Immature natural killer cell (primary cell): ENCODE measurements around the gene PDSS2. TPM values are rescaled to one million over a fixed set of nuclear protein-coding genes. Genes with fewer than 3 reads are reported as not detected.
"Not testable (repeated sequence)": the region's sequence is repeated elsewhere in the genome, so short reads cannot be mapped to it uniquely, and the experiment has no call there.

ENCODE experiments used
- DNase-seq, 3 donors: peaks; one replicate each; pipeline ENCODE4 v3.0.0; 2022; ENCODE audit warnings: mixed read lengths in 1 of 3
- H3K27ac Mint-ChIP-seq, 6 donors: one replicate each; pipeline ENCODE4 v1.8.0; 2020; ENCODE audit warnings: mixed read lengths in 6 of 6, mild to moderate bottlenecking in 5 of 6, inconsistent platforms in 4 of 6, moderate library complexity in 3 of 6
- H3K27me3 Mint-ChIP-seq, 3 donors: one replicate each; pipeline ENCODE4 v1.8.0; 2020 to 2021; ENCODE audit warnings: low read depth in 3 of 3, mild to moderate bottlenecking in 3 of 3, mixed read lengths in 3 of 3, moderate library complexity in 3 of 3, inconsistent platforms in 1 of 3
- H3K36me3 Mint-ChIP-seq, 3 donors: one replicate each; pipeline ENCODE4 v1.8.0; 2020; ENCODE audit warnings: mixed read lengths in 3 of 3, inconsistent platforms in 2 of 3, mild to moderate bottlenecking in 2 of 3
- H3K4me1 Mint-ChIP-seq, 2 donors: one replicate each; pipeline ENCODE4 v1.8.0; 2020; ENCODE audit warnings: inconsistent platforms in 2 of 2, mild to moderate bottlenecking in 2 of 2, mixed read lengths in 2 of 2, moderate library complexity in 1 of 2
- H3K4me3 Mint-ChIP-seq, 5 donors: one replicate each; pipeline ENCODE4 v1.8.0; 2020; ENCODE audit warnings: mild to moderate bottlenecking in 5 of 5, mixed read lengths in 5 of 5, inconsistent platforms in 3 of 5, moderate library complexity in 3 of 5
- H3K9me3 Mint-ChIP-seq, 6 donors: one replicate each; pipeline ENCODE4 v1.8.0; 2020; ENCODE audit warnings: mild to moderate bottlenecking in 6 of 6, mixed read lengths in 6 of 6, inconsistent platforms in 4 of 6, moderate library complexity in 3 of 6
- polyA plus RNA-seq, 3 donors: library from polyadenylated mRNA; unstranded; fragments of 300-500 nt; fragmentation: Illumina TruSeq; gene quantifications; one replicate each; pipeline ENCODE4 v1.2.3, GENCODE V29; 2021

PDSS2 gene
- polyA plus RNA-seq, 3 donors from 2014 or later = 10.2 to 11.5 (median 11.0) TPM

- Mint-ChIP-seq H3K4me3 (no peak overlapping the region), H3K27me3 (peaks cover 0 to 4% (median 0%) of the 10 kb centered on the region in 3 donors)
These were observed 10.6 kb downstream of the PDSS2 start for GRCh38 chr6:107448776-107449175.

GRCh38 chr6:107447663-107448216, 11.6 kb downstream of the PDSS2 start:
- Mint-ChIP-seq H3K27me3 (peaks cover 0 to 4% (median 0%) of the 10 kb centered on the region in 3 donors), H3K4me3 (no peak overlapping the region), H3K36me3 (peaks cover 15 to 29% (median 24%) of the 10 kb centered on the region in 3 donors), H3K4me1 (peaks cover 6 to 20% of the 10 kb centered on the region in 2 donors), H3K27ac (peak overlapping the region in 1 of 6 donors; percentile 23), H3K9me3 (peaks cover 4 to 22% (median 14%) of the 10 kb centered on the region in 6 donors)
- DNase-seq = no peak

More at GRCh38 chr6:107448776-107449175, 10.6 kb downstream of the PDSS2 start:
- H3K27ac Mint-ChIP-seq = no peak overlapping the region
- peaks cover 5 to 20% of the 10 kb centered on the region in 2 donors for H3K4me1 Mint-ChIP-seq
- H3K36me3 Mint-ChIP-seq = peaks cover 15 to 29% (median 23%) of the 10 kb centered on the region in 3 donors
- H3K9me3 Mint-ChIP-seq = peaks cover 4 to 22% (median 14%) of the 10 kb centered on the region in 6 donors
- no peak for DNase-seq

GRCh38 chr6:107444277-107444676, 15.1 kb downstream of the PDSS2 start:
- Mint-ChIP-seq H3K27me3 (peaks cover 0 to 4% (median 0%) of the 10 kb centered on the region in 3 donors), H3K9me3 (peaks cover 4 to 22% (median 14%) of the 10 kb centered on the region in 6 donors), H3K27ac (no peak overlapping the region), H3K4me3 (no peak overlapping the region), H3K36me3 (peaks cover 13 to 24% (median 23%) of the 10 kb centered on the region in 3 donors), H3K4me1 (peaks cover 9 to 18% of the 10 kb centered on the region in 2 donors)
- no peak for DNase-seq

GRCh38 chr6:107443608-107444267, 15.6 kb downstream of the PDSS2 start:
- no peak overlapping the region for H3K4me3 Mint-ChIP-seq
- no peak overlapping the region for H3K27ac Mint-ChIP-seq
- peaks cover 4 to 20% (median 11%) of the 10 kb centered on the region in 6 donors for H3K9me3 Mint-ChIP-seq
- no peak for DNase-seq
- H3K36me3 Mint-ChIP-seq = peaks cover 11 to 21% (median 20%) of the 10 kb centered on the region in 3 donors
- peaks cover 9 to 21% of the 10 kb centered on the region in 2 donors for H3K4me1 Mint-ChIP-seq
- peaks cover 0 to 4% (median 0%) of the 10 kb centered on the region in 3 donors for H3K27me3 Mint-ChIP-seq

- no peak for DNase-seq
- Mint-ChIP-seq H3K36me3 (peaks cover 5 to 15% (median 14%) of the 10 kb centered on the region in 3 donors), H3K27me3 (peaks cover 0 to 2% (median 0%) of the 10 kb centered on the region in 3 donors), H3K4me1 (peaks cover 9 to 25% of the 10 kb centered on the region in 2 donors), H3K4me3 (no peak overlapping the region), H3K27ac (no peak overlapping the region), H3K9me3 (peaks cover 0 to 13% (median 5%) of the 10 kb centered on the region in 6 donors)
These were observed 16.3 kb downstream of the PDSS2 start for GRCh38 chr6:107442938-107443607.

GRCh38 chr6:107441682-107442081, 17.7 kb downstream of the PDSS2 start:
- Mint-ChIP-seq H3K27ac (no peak overlapping the region), H3K4me3 (no peak overlapping the region), H3K27me3 (peaks cover 0 to 2% (median 0%) of the 10 kb centered on the region in 3 donors)

GRCh38 chr6:107440936-107441335, 18.4 kb downstream of the PDSS2 start:
- Mint-ChIP-seq H3K9me3 (no peaks in the 10 kb centered on the region), H3K27me3 (peaks cover 0 to 2% (median 0%) of the 10 kb centered on the region in 3 donors), H3K36me3 (peaks cover 0 to 8% (median 5%) of the 10 kb centered on the region in 3 donors), H3K27ac (peak overlapping the region in 2 of 6 donors; percentile 26 to 47), H3K4me1 (peaks cover 16 to 32% of the 10 kb centered on the region in 2 donors), H3K4me3 (no peak overlapping the region)
- DNase-seq = no peak

More at GRCh38 chr6:107441682-107442081, 17.7 kb downstream of the PDSS2 start:
- Mint-ChIP-seq H3K9me3 (peaks cover 0 to 3% (median 1%) of the 10 kb centered on the region in 6 donors), H3K36me3 (peaks cover 3 to 12% (median 9%) of the 10 kb centered on the region in 3 donors), H3K4me1 (peaks cover 14 to 32% of the 10 kb centered on the region in 2 donors)
- no peak for DNase-seq

- H3K27ac Mint-ChIP-seq = no peak overlapping the region
- peaks cover 0 to 1% (median 0%) of the 10 kb centered on the region in 3 donors for H3K27me3 Mint-ChIP-seq
- H3K4me3 Mint-ChIP-seq = no peak overlapping the region
- peaks cover 16 to 32% of the 10 kb centered on the region in 2 donors for H3K4me1 Mint-ChIP-seq
- no peaks in the 10 kb centered on the region for H3K9me3 Mint-ChIP-seq
- H3K36me3 Mint-ChIP-seq = peaks cover 0 to 4% (median 0%) of the 10 kb centered on the region in 3 donors
- DNase-seq = no peak
These were observed 20.0 kb downstream of the PDSS2 start for GRCh38 chr6:107439406-107439805.

- Mint-ChIP-seq H3K9me3 (no peaks in the 10 kb centered on the region), H3K27ac (peak overlapping the region in 1 of 6 donors; percentile 9), H3K4me3 (no peak overlapping the region), H3K36me3 (peaks cover 0 to 2% (median 0%) of the 10 kb centered on the region in 3 donors), H3K27me3 (peaks cover 0 to 1% (median 0%) of the 10 kb centered on the region in 3 donors), H3K4me1 (peaks cover 18 to 36% of the 10 kb centered on the region in 2 donors)
- DNase-seq = no peak
These were observed 21.7 kb downstream of the PDSS2 start for GRCh38 chr6:107437691-107438090.

GRCh38 chr6:107436881-107437280, 22.5 kb downstream of the PDSS2 start:
- no peak overlapping the region for H3K27ac Mint-ChIP-seq

GRCh38 chr6:107435798-107436197, 23.6 kb downstream of the PDSS2 start:
- Mint-ChIP-seq H3K27me3 (peaks cover 0 to 1% (median 0%) of the 10 kb centered on the region in 3 donors), H3K27ac (no peak overlapping the region), H3K9me3 (no peaks in the 10 kb centered on the region), H3K4me1 (peaks cover 10 to 28% of the 10 kb centered on the region in 2 donors), H3K36me3 (no peaks in the 10 kb centered on the region), H3K4me3 (no peak overlapping the region)
- DNase-seq = no peak

More at GRCh38 chr6:107436881-107437280, 22.5 kb downstream of the PDSS2 start:
- no peak overlapping the region for H3K4me3 Mint-ChIP-seq
- peaks cover 0 to 1% (median 0%) of the 10 kb centered on the region in 3 donors for H3K27me3 Mint-ChIP-seq
- no peaks in the 10 kb centered on the region for H3K9me3 Mint-ChIP-seq
- no peak for DNase-seq
- H3K4me1 Mint-ChIP-seq = peaks cover 16 to 39% of the 10 kb centered on the region in 2 donors
- no peaks in the 10 kb centered on the region for H3K36me3 Mint-ChIP-seq

- Mint-ChIP-seq H3K27me3 (peaks cover 0 to 1% (median 0%) of the 10 kb centered on the region in 3 donors), H3K9me3 (no peaks in the 10 kb centered on the region), H3K4me1 (peaks cover 11 to 23% of the 10 kb centered on the region in 2 donors), H3K36me3 (no peaks in the 10 kb centered on the region), H3K27ac (no peak overlapping the region), H3K4me3 (no peak overlapping the region)
- DNase-seq = no peak
These were observed 24.6 kb downstream of the PDSS2 start for GRCh38 chr6:107434812-107435211.

GRCh38 chr6:107425951-107426350, 33.4 kb downstream of the PDSS2 start:
- not testable (repeated sequence) for H3K27ac Mint-ChIP-seq, H3K4me3 Mint-ChIP-seq, H3K9me3 Mint-ChIP-seq, H3K27me3 Mint-ChIP-seq, DNase-seq
- H3K4me1 Mint-ChIP-seq = peaks cover 9 to 23% of the 10 kb centered on the region in 2 donors
- peaks cover 10 to 18% (median 15%) of the 10 kb centered on the region in 3 donors for H3K36me3 Mint-ChIP-seq
